ENCODE measurements around the gene FKBP11.
"Not testable (repeated sequence)": the region's sequence is repeated elsewhere in the genome, so short reads cannot be mapped to it uniquely, and the experiment has no call there.

The FKBP11 gene

DNA sequence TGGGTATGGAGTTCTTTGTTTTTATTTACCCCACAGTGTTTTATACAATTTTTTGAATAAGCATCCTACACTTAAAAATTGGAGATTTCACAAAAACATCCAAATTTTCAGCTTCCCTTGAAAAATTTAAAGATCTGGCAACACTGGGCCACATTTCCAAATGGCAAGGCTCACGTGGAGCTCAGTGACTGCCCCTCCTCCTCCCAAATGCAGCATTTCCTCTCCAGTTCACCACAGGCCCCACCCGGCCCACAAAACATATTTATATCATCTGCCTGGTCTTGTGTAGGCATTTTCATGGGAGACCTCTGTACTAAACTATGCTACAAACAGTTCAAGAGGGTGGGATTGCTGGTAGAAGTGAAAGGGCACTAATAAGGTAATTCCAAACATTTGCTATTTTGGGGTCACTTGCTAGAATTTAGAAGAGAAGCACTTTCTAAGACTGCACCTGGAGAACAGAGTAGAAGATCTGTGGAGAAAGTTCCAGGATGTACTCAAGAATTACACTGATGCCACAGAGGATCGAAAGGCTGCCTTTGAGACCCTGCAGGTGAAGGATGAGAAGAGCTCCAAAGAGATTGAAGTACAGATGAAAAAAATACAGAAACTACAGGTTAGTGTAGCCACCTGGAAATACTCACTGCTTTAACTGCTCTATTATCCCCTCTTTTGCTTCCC, 7.3 kb downstream of the FKBP11 start:
- no peak for DNase-seq (ENCODE audit: extremely low read depth, insufficient read length)

GRCh38 chr12:48910196-48910595, 15.1 kb downstream of the FKBP11 start:
- TF ChIP-seq, protein P1, sequence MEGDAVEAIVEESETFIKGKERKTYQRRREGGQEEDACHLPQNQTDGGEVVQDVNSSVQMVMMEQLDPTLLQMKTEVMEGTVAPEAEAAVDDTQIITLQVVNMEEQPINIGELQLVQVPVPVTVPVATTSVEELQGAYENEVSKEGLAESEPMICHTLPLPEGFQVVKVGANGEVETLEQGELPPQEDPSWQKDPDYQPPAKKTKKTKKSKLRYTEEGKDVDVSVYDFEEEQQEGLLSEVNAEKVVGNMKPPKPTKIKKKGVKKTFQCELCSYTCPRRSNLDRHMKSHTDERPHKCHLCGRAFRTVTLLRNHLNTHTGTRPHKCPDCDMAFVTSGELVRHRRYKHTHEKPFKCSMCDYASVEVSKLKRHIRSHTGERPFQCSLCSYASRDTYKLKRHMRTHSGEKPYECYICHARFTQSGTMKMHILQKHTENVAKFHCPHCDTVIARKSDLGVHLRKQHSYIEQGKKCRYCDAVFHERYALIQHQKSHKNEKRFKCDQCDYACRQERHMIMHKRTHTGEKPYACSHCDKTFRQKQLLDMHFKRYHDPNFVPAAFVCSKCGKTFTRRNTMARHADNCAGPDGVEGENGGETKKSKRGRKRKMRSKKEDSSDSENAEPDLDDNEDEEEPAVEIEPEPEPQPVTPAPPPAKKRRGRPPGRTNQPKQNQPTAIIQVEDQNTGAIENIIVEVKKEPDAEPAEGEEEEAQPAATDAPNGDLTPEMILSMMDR (IDR thresholded peaks at IDR 0.05; ENCODE audit: insufficient read depth, low read length, poor library complexity, severe bottlenecking), result no peak
- no peak overlapping the region for H3K4me3 ChIP-seq (replicated peaks; ENCODE audit: low read depth, low read length)
- no peaks in the 10 kb centered on the region for H3K27me3 ChIP-seq (replicated peaks; ENCODE audit: control insufficient read depth, insufficient read depth, low read length)
- no peaks in the 10 kb centered on the region for H3K36me3 ChIP-seq (ENCODE audit: control insufficient read depth, insufficient read depth, low read length)
- DNase-seq (ENCODE audit: extremely low read depth, insufficient read length), result no peak

More for the DNA sequence above, 7.3 kb downstream of the FKBP11 start:
- H3K27me3 ChIP-seq (replicated peaks; ENCODE audit: control insufficient read depth, insufficient read depth, low read length), result no peaks in the 10 kb centered on the region
- TF ChIP-seq, protein P1 (IDR thresholded peaks at IDR 0.05; ENCODE audit: insufficient read depth, low read length, poor library complexity, severe bottlenecking), result no peak
- H3K4me3 ChIP-seq (replicated peaks; ENCODE audit: low read depth, low read length), result no peak overlapping the region
- H3K36me3 ChIP-seq (ENCODE audit: control insufficient read depth, insufficient read depth, low read length), result peaks cover 2% of the 10 kb centered on the region

GRCh38 chr12:48909698-48910097, 15.6 kb downstream of the FKBP11 start:
- DNase-seq (ENCODE audit: extremely low read depth, insufficient read length); H3K4me3 ChIP-seq (replicated peaks; ENCODE audit: low read depth, low read length); H3K27me3 ChIP-seq (replicated peaks; ENCODE audit: control insufficient read depth, insufficient read depth, low read length); H3K36me3 ChIP-seq (ENCODE audit: control insufficient read depth, insufficient read depth, low read length): not testable (repeated sequence)

DNA sequence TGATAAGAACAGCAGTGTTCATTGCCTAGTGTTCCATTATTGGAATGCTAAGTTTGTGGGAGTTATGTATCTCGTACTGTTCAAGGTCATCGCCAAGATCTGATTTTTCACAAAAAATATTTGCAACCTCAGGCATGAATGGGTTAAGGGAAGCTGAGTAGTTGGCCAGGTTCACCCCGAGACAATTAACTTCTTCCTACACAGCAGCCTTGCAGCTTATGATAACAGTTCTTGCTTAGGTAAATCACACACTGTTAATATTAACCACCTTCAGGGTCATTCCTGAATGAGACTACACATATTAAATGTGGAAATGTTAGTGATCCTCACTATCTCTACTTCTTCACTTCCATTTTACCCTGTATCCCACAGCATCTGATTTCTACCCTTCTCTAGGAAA, 18.0 kb downstream of the FKBP11 start:
- Histone ChIP-seq H3K4me3 (replicated peaks; ENCODE audit: low read depth, low read length) (no peak overlapping the region), H3K36me3 (ENCODE audit: control insufficient read depth, insufficient read depth, low read length) (no peaks in the 10 kb centered on the region), H3K27me3 (replicated peaks; ENCODE audit: control insufficient read depth, insufficient read depth, low read length) (no peaks in the 10 kb centered on the region)
- no peak for DNase-seq (ENCODE audit: extremely low read depth, insufficient read length)
- TF ChIP-seq, protein P1 (IDR thresholded peaks at IDR 0.05; ENCODE audit: insufficient read depth, low read length, poor library complexity, severe bottlenecking), result no peak

DNA sequence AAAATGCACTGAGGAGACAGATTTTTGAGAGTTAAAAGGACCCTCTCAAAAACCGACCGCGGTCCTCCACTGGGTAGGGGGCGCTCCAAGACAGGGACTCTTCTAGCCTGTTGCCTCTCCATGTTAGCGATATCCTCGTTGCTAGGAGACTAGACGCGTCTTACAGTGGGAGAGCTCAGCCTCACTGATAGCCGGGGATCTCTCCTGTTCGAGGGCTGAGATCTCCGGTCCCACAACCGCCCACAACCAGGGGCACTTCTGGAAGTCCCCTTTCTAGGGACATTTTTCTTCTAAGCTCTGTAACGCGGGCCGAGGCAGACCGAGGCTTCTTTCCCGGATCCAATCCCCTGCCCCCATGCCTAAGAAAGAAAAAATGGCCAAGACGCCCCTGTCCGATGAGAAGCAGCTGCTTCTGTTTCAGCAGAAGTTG, 21.3 kb downstream of the FKBP11 start:
- H3K27me3 ChIP-seq (replicated peaks; ENCODE audit: control insufficient read depth, insufficient read depth, low read length), result no peaks in the 10 kb centered on the region
- peak overlapping the region; percentile 23 for H3K4me3 ChIP-seq (replicated peaks; ENCODE audit: low read depth, low read length)
- no peaks in the 10 kb centered on the region for H3K36me3 ChIP-seq (ENCODE audit: control insufficient read depth, insufficient read depth, low read length)
- DNase-seq (ENCODE audit: extremely low read depth, insufficient read length), result peak; percentile 44
- TF ChIP-seq, protein P1 (IDR thresholded peaks at IDR 0.05; ENCODE audit: insufficient read depth, low read length, poor library complexity, severe bottlenecking), result peak; percentile 73

- TF ChIP-seq, protein P1 (IDR thresholded peaks at IDR 0.05; ENCODE audit: insufficient read depth, low read length, poor library complexity, severe bottlenecking), result no peak
- no peak for DNase-seq (ENCODE audit: extremely low read depth, insufficient read length)
- Histone ChIP-seq H3K36me3 (ENCODE audit: control insufficient read depth, insufficient read depth, low read length) (no peaks in the 10 kb centered on the region), H3K27me3 (replicated peaks; ENCODE audit: control insufficient read depth, insufficient read depth, low read length) (no peaks in the 10 kb centered on the region), H3K4me3 (replicated peaks; ENCODE audit: low read depth, low read length) (peak overlapping the region; percentile 4; the same call in 1 of the 2 replicates)
Measured at GRCh38 chr12:48903363-48903981, 21.8 kb downstream of the FKBP11 start.
